Measurements from ENCODE around the gene SLC25A19. TPM values are rescaled to one million over a fixed set of nuclear protein-coding genes. Genes with fewer than 3 reads are reported as not detected.

SLC25A19 gene
- total RNA-seq (2014; rRNA removed; shearing (Covaris generic)), result 7.3 and 7.9 TPM in 2 replicates

GRCh38 chr17:75289115-75289831, at the start of gene SLC25A19:
TSS of gene SLC25A19 (minus strand) at chr17:75289433. CDS start at chr17:75286764, 2,669 bp downstream.
- peak; percentile 97 for DNase-seq (ENCODE audit: low read depth)

DNA sequence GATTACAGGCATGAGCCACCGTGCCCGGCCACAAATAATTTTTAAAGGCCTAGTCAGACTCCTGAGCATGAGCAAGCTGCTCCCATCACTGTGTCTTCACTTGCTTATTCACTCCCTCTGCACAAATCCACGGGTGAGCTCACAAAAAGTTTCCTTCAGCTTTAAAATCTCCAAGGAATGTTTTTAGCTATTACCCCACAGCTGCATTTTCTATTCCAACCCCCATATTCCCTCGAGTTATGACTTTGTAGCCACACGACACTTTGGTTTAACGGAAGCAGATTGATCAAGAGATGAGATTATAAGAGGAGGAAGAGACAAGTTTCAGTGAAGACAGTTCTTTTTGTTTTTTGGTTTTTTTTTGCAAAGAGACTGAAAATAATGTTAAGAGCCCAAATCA, 49.1 kb upstream of the SLC25A19 start:
- peak; percentile 74 for DNase-seq (ENCODE audit: low read depth)

- no peak for DNase-seq (ENCODE audit: low read depth)
Observed at GRCh38 chr17:75335315-75335714, 46.1 kb upstream of the SLC25A19 start.

- DNase-seq (ENCODE audit: low read depth), result no peak
Observed at GRCh38 chr17:75334723-75335122, 45.5 kb upstream of the SLC25A19 start.

- DNase-seq (ENCODE audit: low read depth), result no peak
Observed at GRCh38 chr17:75331671-75332070, 42.4 kb upstream of the SLC25A19 start.

- no peak for DNase-seq (ENCODE audit: low read depth)
Observed at GRCh38 chr17:75327757-75328156, 38.5 kb upstream of the SLC25A19 start.

- DNase-seq (ENCODE audit: low read depth), result peak; percentile 94
Observed at GRCh38 chr17:75326226-75326848, 37.1 kb upstream of the SLC25A19 start.

DNA sequence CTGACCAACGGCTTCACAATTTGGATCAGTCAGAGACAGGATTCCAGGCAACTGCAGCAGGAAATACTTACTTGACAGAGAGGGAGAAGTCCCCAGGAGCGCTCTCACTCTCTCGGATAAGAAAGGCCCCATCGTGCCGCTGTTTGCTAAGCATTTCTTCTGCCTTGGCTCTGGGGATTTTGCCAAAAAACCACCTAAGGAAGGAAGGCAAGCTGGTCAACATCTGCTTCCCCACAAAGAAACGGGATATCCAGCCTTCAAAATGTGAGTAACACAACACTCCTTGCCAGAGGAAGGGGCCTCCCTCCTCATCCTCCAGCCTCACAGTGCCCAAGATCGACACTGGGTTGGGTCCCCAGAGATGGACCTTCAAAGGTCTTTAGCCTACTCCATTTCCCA, 36.6 kb upstream of the SLC25A19 start:
- DNase-seq (ENCODE audit: low read depth), result peak; percentile 85

- DNase-seq (ENCODE audit: low read depth), result no peak
Observed at GRCh38 chr17:75325348-75325747, 36.1 kb upstream of the SLC25A19 start.

- DNase-seq (ENCODE audit: low read depth), result no peak
Observed at GRCh38 chr17:75321506-75321905, 32.3 kb upstream of the SLC25A19 start.

GRCh38 chr17:75319904-75320691, 30.9 kb upstream of the SLC25A19 start:
- peak; percentile 86 for DNase-seq (ENCODE audit: low read depth)

- no peak for DNase-seq (ENCODE audit: low read depth)
Observed at GRCh38 chr17:75318615-75319222, 29.5 kb upstream of the SLC25A19 start.

DNA sequence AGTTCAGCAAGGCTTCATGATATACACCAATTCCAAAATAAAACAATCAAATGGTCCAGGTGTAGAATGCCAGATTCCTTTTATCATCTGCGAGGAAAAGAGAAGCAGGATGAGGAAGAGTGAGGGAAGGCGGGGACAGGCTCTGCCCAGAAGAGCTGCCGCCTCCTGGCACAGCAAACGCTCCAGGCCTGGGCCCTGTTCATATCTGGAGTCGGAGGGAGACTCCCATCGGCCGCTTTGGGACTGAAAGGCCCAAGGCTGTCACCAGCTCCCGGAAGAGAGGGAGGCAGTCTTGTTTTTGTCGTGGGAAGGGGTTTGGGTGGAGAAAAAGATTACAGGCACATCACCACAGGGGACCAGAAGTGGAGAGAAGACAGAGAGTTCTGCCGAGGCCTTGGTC, 29.0 kb upstream of the SLC25A19 start:
- DNase-seq (ENCODE audit: low read depth), result no peak

- DNase-seq (ENCODE audit: low read depth), result no peak
Observed at GRCh38 chr17:75317671-75318070, 28.4 kb upstream of the SLC25A19 start.

DNA sequence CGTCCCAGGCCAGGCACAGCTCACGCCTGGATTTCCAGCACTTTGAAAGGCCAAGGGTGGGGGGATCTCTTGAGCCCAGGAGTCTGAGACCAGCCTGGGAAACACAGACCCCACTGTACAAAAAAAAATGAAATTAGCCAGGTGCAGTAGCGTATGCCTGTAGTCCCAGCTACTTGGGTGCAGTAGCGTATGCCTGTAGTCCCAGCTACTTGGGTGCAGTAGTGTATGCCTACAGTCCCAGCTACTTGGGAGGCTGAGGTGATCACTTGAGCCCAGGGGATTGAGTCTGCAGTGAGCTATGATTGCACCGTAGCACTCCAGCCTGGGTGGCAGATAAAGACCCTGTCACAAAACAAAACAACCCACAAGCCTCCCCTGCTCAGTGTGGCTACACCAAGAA, 27.0 kb upstream of the SLC25A19 start:
- DNase-seq (ENCODE audit: low read depth), result no peak

DNA sequence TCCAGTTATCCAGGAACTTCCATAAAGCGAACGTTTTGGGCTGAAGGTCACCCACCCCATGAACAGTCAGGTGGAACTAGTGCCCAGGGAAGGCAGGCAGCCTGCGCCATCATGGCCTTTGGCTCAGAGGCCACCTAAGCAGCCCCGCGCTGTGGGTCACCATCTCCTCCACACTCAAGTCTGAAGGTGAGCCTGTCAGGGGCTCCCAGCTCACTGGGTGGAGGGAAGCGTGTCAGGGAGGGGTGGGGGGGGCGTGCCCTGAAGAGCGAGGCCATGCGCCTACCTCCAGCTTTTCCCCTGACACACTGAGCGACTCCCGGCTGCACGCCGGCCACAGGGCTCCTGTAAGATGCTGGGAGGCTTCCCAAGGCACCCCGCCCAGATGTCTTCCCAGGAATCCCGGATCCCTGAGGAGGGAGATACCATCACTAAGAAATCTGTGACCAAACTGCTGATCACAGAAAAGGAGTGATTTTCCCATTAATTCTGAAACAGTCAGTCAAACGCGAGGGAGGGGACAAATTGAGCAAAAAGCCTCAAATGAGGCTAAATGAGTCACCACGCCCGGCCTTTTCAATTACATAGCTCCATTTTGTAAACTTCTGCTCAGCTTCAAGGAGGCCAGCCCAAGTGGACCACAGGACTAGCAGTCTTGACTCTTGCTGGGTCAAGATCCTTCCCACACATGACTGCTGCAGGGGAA, 26.5 kb upstream of the SLC25A19 start:
- peak; percentile 61 for DNase-seq (ENCODE audit: low read depth)

DNA sequence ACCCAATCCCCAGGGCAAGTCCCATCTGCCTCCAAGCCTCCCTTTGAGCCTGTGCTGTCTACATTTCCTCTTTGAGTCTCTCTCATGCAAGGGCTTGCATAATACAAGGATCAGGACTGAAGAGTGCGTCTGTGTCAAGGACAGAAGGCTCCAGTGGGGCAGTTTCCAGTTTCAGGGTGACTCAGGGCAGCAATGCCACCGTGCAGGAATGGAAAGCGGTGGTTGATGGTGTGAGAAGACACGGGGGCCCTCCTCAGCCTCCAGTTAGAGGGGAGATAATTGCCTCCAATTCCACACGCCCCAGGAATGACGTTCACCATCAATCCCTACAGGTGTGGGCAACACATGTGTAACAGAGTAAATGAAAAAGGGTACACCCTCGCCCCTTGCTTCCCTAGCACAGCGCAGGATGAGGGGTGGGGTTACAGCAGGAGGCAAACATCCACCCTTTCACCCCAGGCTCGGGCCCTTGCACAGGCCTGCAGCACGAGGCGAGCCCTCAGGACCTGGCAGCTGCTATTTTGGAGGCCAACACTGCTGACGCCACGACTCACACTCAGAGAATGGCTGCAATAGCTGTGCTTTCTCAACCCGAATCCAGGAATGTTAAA, 24.8 kb upstream of the SLC25A19 start:
- DNase-seq (ENCODE audit: low read depth), result no peak

GRCh38 chr17:75308732-75309629, 19.7 kb upstream of the SLC25A19 start:
- DNase-seq (ENCODE audit: low read depth), result no peak

GRCh38 chr17:75307957-75308731, 18.9 kb upstream of the SLC25A19 start:
- no peak for DNase-seq (ENCODE audit: low read depth)

Measured in RPMI7951 (cell line).